Mononuclear cell (primary cell): ENCODE results near the gene MRPL36. TPM values are rescaled to one million over a fixed set of nuclear protein-coding genes. Genes with fewer than 3 reads are reported as not detected.

Experiments used
- H3K27me3 ChIP-seq: 2 replicates; pipeline ENCODE4 v1.6.0; 2011; ENCODE audit warnings: low read length, control low read depth; ENCODE audit not compliant: insufficient read depth
- H3K4me1 ChIP-seq: 2 replicates; pipeline ENCODE4 v1.5.1; 2011; ENCODE audit warnings: mild to moderate bottlenecking, low read length, control low read depth; ENCODE audit not compliant: insufficient read depth
- H3K4me3 ChIP-seq: 2 replicates; pipeline ENCODE4 v1.5.1; 2011; ENCODE audit warnings: mild to moderate bottlenecking, low read length, moderate library complexity
- H3K9me3 ChIP-seq: 2 replicates; pipeline ENCODE4 v1.5.1; 2011; ENCODE audit warnings: low read depth, mild to moderate bottlenecking, control low read depth, low read length
- total RNA-seq: library from RNA; depleted of rRNA; stranded (reverse); fragments of >200 nt; gene quantifications from one replicate; pipeline ENCODE4 v1.2.3, GENCODE V29; 2012

The MRPL36 gene
- total RNA-seq, 1 donor, result 13.2 TPM

GRCh38 chr5:1787472-1788047 lies 12.1 kb downstream of the MRPL36 start:
- Histone ChIP-seq H3K4me1 (peaks cover 7% of the 10 kb centered on the region), H3K4me3 (no peak overlapping the region), H3K9me3 (no peaks in the 10 kb centered on the region), H3K27me3 (no peaks in the 10 kb centered on the region)

GRCh38 chr5:1786621-1787471 lies 12.8 kb downstream of the MRPL36 start:
- no peaks in the 10 kb centered on the region for H3K27me3 ChIP-seq
- no peak overlapping the region for H3K4me3 ChIP-seq
- no peaks in the 10 kb centered on the region for H3K4me1 ChIP-seq
- H3K9me3 ChIP-seq, result no peaks in the 10 kb centered on the region

GRCh38 chr5:1785984-1786383 lies 13.7 kb downstream of the MRPL36 start:
- H3K9me3 ChIP-seq, result no peaks in the 10 kb centered on the region
- H3K4me1 ChIP-seq, result no peaks in the 10 kb centered on the region
- no peak overlapping the region for H3K4me3 ChIP-seq
- H3K27me3 ChIP-seq, result no peaks in the 10 kb centered on the region

- no peaks in the 10 kb centered on the region for H3K9me3 ChIP-seq
- no peak overlapping the region for H3K4me3 ChIP-seq
- no peaks in the 10 kb centered on the region for H3K4me1 ChIP-seq
- no peaks in the 10 kb centered on the region for H3K27me3 ChIP-seq
These were observed 14.6 kb downstream of the MRPL36 start for GRCh38 chr5:1785062-1785461.

- H3K4me1 ChIP-seq, result no peaks in the 10 kb centered on the region
- no peak overlapping the region for H3K4me3 ChIP-seq
- no peaks in the 10 kb centered on the region for H3K27me3 ChIP-seq
- H3K9me3 ChIP-seq, result no peaks in the 10 kb centered on the region
These were observed 15.2 kb downstream of the MRPL36 start for GRCh38 chr5:1784197-1785050.

- no peaks in the 10 kb centered on the region for H3K27me3 ChIP-seq
- H3K4me3 ChIP-seq, result no peak overlapping the region
- H3K9me3 ChIP-seq, result no peaks in the 10 kb centered on the region
- H3K4me1 ChIP-seq, result no peaks in the 10 kb centered on the region
These were observed 16.5 kb downstream of the MRPL36 start for GRCh38 chr5:1783216-1783554.

- Histone ChIP-seq H3K9me3 (no peaks in the 10 kb centered on the region), H3K27me3 (no peaks in the 10 kb centered on the region), H3K4me3 (no peak overlapping the region), H3K4me1 (no peaks in the 10 kb centered on the region)
These were observed 17.0 kb downstream of the MRPL36 start for GRCh38 chr5:1782385-1783215.

- H3K4me3 ChIP-seq, result no peak overlapping the region
These were observed 17.8 kb downstream of the MRPL36 start for GRCh38 chr5:1781726-1782384.

GRCh38 chr5:1781107-1781506 lies 18.5 kb downstream of the MRPL36 start:
- no peaks in the 10 kb centered on the region for H3K4me1 ChIP-seq
- no peaks in the 10 kb centered on the region for H3K9me3 ChIP-seq
- H3K27me3 ChIP-seq, result no peaks in the 10 kb centered on the region
- no peak overlapping the region for H3K4me3 ChIP-seq

More at GRCh38 chr5:1781726-1782384, 17.8 kb downstream of the MRPL36 start:
- no peaks in the 10 kb centered on the region for H3K9me3 ChIP-seq
- H3K4me1 ChIP-seq, result no peaks in the 10 kb centered on the region
- no peaks in the 10 kb centered on the region for H3K27me3 ChIP-seq

GRCh38 chr5:1780614-1780930 lies 19.1 kb downstream of the MRPL36 start:
- H3K4me1 ChIP-seq, result no peaks in the 10 kb centered on the region
- H3K27me3 ChIP-seq, result no peaks in the 10 kb centered on the region
- no peak overlapping the region for H3K4me3 ChIP-seq
- no peaks in the 10 kb centered on the region for H3K9me3 ChIP-seq

GRCh38 chr5:1779782-1780613 lies 19.6 kb downstream of the MRPL36 start:
- Histone ChIP-seq H3K4me1 (no peaks in the 10 kb centered on the region), H3K27me3 (no peaks in the 10 kb centered on the region), H3K4me3 (no peak overlapping the region), H3K9me3 (no peaks in the 10 kb centered on the region)

- Histone ChIP-seq H3K4me1 (no peaks in the 10 kb centered on the region), H3K4me3 (no peak overlapping the region), H3K27me3 (no peaks in the 10 kb centered on the region), H3K9me3 (no peaks in the 10 kb centered on the region)
These were observed 20.5 kb downstream of the MRPL36 start for GRCh38 chr5:1779021-1779680.
